Measurements from ENCODE around the gene KRT6A.
"Not testable (repeated sequence)": the region's sequence is repeated elsewhere in the genome, so short reads cannot be mapped to it uniquely, and the experiment has no call there.

Gene KRT6A

DNA sequence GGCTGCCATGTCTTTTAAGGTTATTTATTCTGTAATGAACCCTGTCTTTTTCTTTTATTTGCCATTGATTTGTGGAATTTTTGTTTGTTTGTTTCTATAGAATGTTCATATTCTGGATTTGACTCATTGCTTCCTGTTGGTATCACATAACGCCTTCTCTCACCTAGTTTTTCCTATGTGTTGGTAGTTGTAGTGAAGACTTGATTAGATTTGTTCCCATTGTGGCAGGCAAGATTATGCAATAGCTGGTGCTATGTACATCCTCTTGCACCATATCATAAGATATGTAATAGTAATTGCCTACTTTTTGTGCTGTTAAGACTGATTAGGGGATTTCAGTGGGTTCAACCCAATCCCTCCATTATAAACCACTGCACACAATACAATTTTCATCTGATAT lies 37.2 kb downstream of the KRT6A start:
- no peaks in the 10 kb centered on the region for H3K27me3 ChIP-seq (ENCODE audit: control insufficient read depth in 1 of 2, insufficient read depth in 2 of 2, low read length in 2 of 2)
- H3K4me3 ChIP-seq (ENCODE audit: low read length in 2 of 2): no peak overlapping the region
- H3K9me3 ChIP-seq (ENCODE audit: control insufficient read depth in 2 of 2, low read length in 2 of 2): no peaks in the 10 kb centered on the region
- no peak overlapping the region for H3K27ac ChIP-seq (ENCODE audit: low read length)
- no peaks in the 10 kb centered on the region for H3K4me1 ChIP-seq (ENCODE audit: control insufficient read depth, insufficient read depth, low read length)
- no peaks in the 10 kb centered on the region for H3K36me3 ChIP-seq (ENCODE audit: control insufficient read depth in 2 of 2, insufficient read depth in 2 of 2, low read length in 2 of 2)
- H3K9ac ChIP-seq (ENCODE audit: low read length in 2 of 2): no peak overlapping the region

DNA sequence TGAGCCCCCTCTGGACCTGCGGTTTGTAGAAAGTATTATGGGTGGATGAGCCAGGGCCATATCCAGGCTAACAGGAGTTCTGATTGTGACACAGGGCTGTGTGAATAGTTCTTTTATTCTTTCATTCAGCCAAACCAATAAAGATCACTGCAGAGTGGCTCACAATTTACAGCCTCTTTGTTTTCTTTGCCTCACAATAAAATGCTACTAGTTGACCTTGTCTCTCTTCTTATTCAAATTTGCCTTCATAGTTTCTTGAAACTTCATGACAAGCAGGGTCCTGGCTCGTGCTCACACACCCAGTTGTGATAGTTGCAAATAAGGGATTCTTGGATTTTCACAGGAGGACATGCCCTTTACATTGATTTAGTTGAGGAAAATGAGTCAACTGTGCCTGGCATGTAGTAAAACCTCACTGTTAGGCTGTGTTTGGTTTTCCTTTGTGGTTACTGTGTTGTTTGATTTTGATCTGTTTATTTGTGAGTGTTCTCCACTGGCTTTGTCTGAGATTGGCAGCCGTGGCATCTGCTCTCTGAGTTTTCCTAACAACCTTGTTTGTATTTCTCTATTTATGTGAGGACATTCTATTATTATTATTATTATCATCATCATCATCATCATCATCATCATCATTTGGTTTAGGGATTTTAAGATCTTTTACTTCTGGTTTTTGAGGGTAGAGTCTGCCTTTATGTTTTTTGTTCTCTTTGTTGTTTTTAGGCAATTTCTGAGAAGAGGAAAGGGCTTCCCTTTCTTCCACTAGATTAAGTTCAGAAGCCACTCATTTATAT lies 38.5 kb downstream of the KRT6A start:
- Histone ChIP-seq H3K36me3 (ENCODE audit: control insufficient read depth in 2 of 2, insufficient read depth in 2 of 2, low read length in 2 of 2) (no peaks in the 10 kb centered on the region), H3K4me1 (ENCODE audit: control insufficient read depth, insufficient read depth, low read length) (no peaks in the 10 kb centered on the region), H3K9ac (ENCODE audit: low read length in 2 of 2) (no peak overlapping the region), H3K27me3 (ENCODE audit: control insufficient read depth in 1 of 2, insufficient read depth in 2 of 2, low read length in 2 of 2) (no peaks in the 10 kb centered on the region), H3K27ac (ENCODE audit: low read length) (no peak overlapping the region), H3K4me3 (ENCODE audit: low read length in 2 of 2) (no peak overlapping the region), H3K9me3 (ENCODE audit: control insufficient read depth in 2 of 2, low read length in 2 of 2) (no peaks in the 10 kb centered on the region)

DNA sequence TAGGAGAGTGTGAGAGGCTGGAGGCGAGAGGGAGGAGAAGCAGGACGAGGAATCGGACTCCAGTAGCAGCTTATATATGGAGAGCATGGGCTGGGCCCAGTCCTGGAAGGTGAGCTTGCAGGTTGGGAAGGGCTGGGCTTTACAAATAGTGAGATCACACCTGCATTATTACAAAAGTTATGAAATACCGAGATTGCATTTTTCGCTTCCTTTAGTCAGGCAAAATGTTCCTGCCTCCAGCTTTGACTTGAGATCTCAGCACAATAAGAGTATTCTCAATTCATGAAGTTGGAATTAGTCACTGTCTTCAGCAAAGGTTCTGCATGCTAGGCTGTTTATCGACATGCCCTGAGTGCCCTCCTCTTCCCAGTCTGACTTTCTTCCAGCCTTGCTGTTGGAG lies 41.0 kb downstream of the KRT6A start, which contains the start of gene KRT6B:
TSS of gene KRT6B (minus strand) at position 46 of the 400 bp plus-strand sequence. CDS start 68 bp downstream, outside the sequence.
- Histone ChIP-seq H3K27ac (ENCODE audit: low read length) (no peak within 1 kb of the TSS), H3K4me3 (ENCODE audit: low read length in 2 of 2) (no peak within 1 kb of the TSS), H3K36me3 (ENCODE audit: control insufficient read depth in 2 of 2, insufficient read depth in 2 of 2, low read length in 2 of 2) (no peaks in the 10 kb centered on the region), H3K9ac (ENCODE audit: low read length in 2 of 2) (no peak within 1 kb of the TSS), H3K27me3 (ENCODE audit: control insufficient read depth in 1 of 2, insufficient read depth in 2 of 2, low read length in 2 of 2) (no peaks in the 10 kb centered on the region), H3K4me1 (ENCODE audit: control insufficient read depth, insufficient read depth, low read length) (no peaks in the 10 kb centered on the region), H3K9me3 (ENCODE audit: control insufficient read depth in 2 of 2, low read length in 2 of 2) (no peaks in the 10 kb centered on the region)

DNA sequence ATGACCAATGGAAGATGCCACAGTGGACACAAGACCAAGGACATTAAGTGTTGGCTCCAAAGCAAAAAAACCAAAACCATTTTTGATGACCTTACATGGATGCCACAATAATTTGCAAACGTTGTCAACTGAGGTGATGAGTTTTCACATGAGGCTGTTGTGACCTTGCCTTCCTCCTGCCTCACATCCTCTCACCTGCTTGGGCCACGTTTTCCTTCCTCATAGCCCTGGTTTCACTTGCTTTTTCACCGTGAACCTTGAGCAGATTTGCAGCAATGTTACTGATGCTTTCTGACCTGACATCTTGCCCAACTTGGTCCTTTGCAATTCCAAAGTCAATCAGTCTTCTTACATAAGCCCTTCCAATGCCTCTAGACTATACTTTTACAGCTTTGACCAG lies 44.8 kb downstream of the KRT6A start:
- no peak overlapping the region for H3K4me3 ChIP-seq (ENCODE audit: low read length in 2 of 2)
- H3K9me3 ChIP-seq (ENCODE audit: control insufficient read depth in 2 of 2, low read length in 2 of 2): no peaks in the 10 kb centered on the region
- H3K9ac ChIP-seq (ENCODE audit: low read length in 2 of 2): no peak overlapping the region
- no peak overlapping the region for H3K27ac ChIP-seq (ENCODE audit: low read length)
- H3K36me3 ChIP-seq (ENCODE audit: control insufficient read depth in 2 of 2, insufficient read depth in 2 of 2, low read length in 2 of 2): no peaks in the 10 kb centered on the region
- no peaks in the 10 kb centered on the region for H3K27me3 ChIP-seq (ENCODE audit: control insufficient read depth in 1 of 2, insufficient read depth in 2 of 2, low read length in 2 of 2)
- no peaks in the 10 kb centered on the region for H3K4me1 ChIP-seq (ENCODE audit: control insufficient read depth, insufficient read depth, low read length)

DNA sequence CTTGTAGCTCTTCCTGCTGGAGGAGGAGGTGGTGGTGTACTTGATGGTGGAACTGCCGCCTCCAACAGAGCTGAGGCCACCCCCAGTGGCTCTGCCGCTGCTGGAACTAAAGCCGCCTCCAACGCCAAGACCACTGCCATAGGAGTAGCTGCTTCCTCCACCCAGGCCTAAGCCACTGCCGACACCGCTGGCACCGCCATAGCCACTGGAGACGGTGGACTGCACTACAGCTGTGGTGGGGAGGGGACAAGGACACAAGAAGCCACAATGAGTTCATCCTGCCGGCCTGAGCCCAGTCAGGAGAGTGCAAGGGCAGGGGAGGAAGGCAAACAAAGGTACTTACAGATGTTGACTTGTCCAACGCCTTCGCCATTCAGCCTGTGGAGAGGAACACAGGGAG lies 45.9 kb downstream of the KRT6A start:
- H3K9ac ChIP-seq (ENCODE audit: low read length in 2 of 2); H3K27me3 ChIP-seq (ENCODE audit: control insufficient read depth in 1 of 2, insufficient read depth in 2 of 2, low read length in 2 of 2); H3K27ac ChIP-seq (ENCODE audit: low read length); H3K9me3 ChIP-seq (ENCODE audit: control insufficient read depth in 2 of 2, low read length in 2 of 2); H3K36me3 ChIP-seq (ENCODE audit: control insufficient read depth in 2 of 2, insufficient read depth in 2 of 2, low read length in 2 of 2); H3K4me1 ChIP-seq (ENCODE audit: control insufficient read depth, insufficient read depth, low read length); H3K4me3 ChIP-seq (ENCODE audit: low read length in 2 of 2): not testable (repeated sequence)

DNA sequence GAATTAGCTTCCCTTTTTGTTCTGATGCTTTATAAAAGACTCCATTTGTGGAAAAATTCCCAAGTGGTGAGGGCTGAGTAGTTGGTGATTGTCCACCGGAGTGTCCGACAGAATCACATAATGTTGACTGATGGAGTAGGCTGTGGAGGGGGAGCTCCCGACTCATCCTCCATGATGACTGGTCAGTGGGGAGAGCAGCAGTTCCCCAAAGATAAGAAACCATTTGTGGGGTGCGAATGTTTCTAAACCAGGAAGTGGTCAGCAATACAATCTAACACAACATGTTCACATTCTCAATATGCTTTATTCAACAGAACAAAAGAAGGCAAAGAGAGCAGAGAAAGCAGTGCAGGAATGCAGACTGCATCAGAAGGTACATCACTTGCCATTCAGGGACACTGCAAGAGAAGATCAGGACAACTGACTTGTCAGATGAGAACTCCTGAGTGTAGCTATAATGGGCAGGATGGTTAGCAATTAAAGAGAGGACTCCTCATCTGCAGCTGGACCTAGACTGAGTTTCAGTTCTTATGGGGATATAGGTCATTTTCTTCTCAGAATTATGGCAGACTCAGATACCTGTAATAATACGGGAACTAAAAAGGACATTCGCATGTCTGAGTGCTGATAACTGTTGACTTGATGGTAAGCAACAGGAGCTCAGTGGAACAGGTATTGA lies 46.6 kb downstream of the KRT6A start:
- Histone ChIP-seq H3K9me3 (ENCODE audit: control insufficient read depth in 2 of 2, low read length in 2 of 2) (no peaks in the 10 kb centered on the region), H3K9ac (ENCODE audit: low read length in 2 of 2) (no peak overlapping the region), H3K27ac (ENCODE audit: low read length) (no peak overlapping the region), H3K4me1 (ENCODE audit: control insufficient read depth, insufficient read depth, low read length) (no peaks in the 10 kb centered on the region), H3K36me3 (ENCODE audit: control insufficient read depth in 2 of 2, insufficient read depth in 2 of 2, low read length in 2 of 2) (no peaks in the 10 kb centered on the region), H3K27me3 (ENCODE audit: control insufficient read depth in 1 of 2, insufficient read depth in 2 of 2, low read length in 2 of 2) (no peaks in the 10 kb centered on the region), H3K4me3 (ENCODE audit: low read length in 2 of 2) (no peak overlapping the region)

DNA sequence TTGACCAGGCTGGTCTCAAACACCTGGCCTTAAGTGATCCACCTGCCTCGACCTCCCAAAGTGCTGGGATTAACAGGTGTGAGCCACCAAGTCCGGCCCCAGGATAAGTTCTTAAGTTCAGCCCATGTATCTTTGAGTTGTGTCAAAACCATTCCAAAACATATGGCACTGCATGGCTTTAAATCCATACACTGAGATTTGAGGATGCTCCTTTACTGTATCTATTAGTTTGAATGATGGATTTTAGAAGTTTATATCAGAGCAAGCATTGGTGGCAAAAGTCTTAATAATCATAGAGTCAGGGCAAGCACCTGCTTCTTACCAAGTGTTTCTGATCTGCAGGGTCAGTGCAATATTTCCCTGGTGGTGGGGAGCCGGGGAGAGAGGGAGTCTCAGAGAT lies 47.2 kb downstream of the KRT6A start:
- no peak overlapping the region for H3K9ac ChIP-seq (ENCODE audit: low read length in 2 of 2)
- H3K27me3 ChIP-seq (ENCODE audit: control insufficient read depth in 1 of 2, insufficient read depth in 2 of 2, low read length in 2 of 2): no peaks in the 10 kb centered on the region
- no peak overlapping the region for H3K27ac ChIP-seq (ENCODE audit: low read length)
- H3K9me3 ChIP-seq (ENCODE audit: control insufficient read depth in 2 of 2, low read length in 2 of 2): no peaks in the 10 kb centered on the region
- H3K36me3 ChIP-seq (ENCODE audit: control insufficient read depth in 2 of 2, insufficient read depth in 2 of 2, low read length in 2 of 2): no peaks in the 10 kb centered on the region
- H3K4me3 ChIP-seq (ENCODE audit: low read length in 2 of 2): no peak overlapping the region
- no peaks in the 10 kb centered on the region for H3K4me1 ChIP-seq (ENCODE audit: control insufficient read depth, insufficient read depth, low read length)

DNA sequence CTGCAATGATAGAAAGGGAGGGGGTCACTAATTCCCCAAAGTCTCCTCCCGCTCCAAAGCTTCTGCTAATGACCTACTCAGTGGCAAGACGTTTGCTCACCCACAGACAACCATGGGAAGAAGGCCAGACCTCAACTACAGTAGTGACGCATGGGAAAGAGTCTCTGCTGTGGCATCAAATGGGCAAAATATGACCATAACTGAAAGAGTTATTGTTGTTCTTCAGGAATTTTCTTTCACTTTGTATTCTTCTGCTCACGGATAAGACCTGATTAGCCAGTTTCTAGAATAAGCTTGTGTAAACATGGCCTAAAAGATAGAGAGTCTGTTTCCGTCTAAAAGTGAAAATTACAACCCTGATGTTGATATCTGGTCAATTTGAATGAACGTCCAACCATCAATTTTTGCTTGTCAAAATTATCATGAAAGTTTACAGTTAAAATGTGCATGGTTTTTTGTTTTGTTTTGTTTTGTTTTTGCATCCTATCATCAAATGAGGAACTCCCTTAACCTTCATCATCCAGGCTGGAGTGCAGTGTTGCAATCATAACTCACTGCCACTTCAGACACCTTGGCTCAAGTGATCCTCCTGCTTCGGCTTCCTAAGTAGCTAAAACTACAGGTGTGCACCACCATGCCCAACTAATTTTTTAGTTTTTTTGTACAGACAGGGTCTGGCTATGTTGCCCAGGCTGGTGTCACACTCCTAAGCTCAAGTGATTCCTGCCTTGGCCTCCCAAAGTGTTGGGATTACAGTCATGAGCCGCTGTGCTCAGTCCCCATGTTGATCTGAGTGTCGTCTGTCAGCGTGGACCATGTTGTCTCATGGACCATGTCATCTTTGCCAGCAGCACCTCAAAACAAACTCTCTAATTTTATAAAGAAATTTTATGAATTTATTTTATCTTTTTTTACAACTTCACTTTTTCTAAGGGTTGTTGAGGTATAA lies 48.1 kb downstream of the KRT6A start:
- Histone ChIP-seq H3K9ac (ENCODE audit: low read length in 2 of 2) (no peak overlapping the region), H3K36me3 (ENCODE audit: control insufficient read depth in 2 of 2, insufficient read depth in 2 of 2, low read length in 2 of 2) (no peaks in the 10 kb centered on the region), H3K4me3 (ENCODE audit: low read length in 2 of 2) (no peak overlapping the region), H3K27ac (ENCODE audit: low read length) (no peak overlapping the region), H3K27me3 (ENCODE audit: control insufficient read depth in 1 of 2, insufficient read depth in 2 of 2, low read length in 2 of 2) (no peaks in the 10 kb centered on the region), H3K4me1 (ENCODE audit: control insufficient read depth, insufficient read depth, low read length) (no peaks in the 10 kb centered on the region), H3K9me3 (ENCODE audit: control insufficient read depth in 2 of 2, low read length in 2 of 2) (no peaks in the 10 kb centered on the region)

DNA sequence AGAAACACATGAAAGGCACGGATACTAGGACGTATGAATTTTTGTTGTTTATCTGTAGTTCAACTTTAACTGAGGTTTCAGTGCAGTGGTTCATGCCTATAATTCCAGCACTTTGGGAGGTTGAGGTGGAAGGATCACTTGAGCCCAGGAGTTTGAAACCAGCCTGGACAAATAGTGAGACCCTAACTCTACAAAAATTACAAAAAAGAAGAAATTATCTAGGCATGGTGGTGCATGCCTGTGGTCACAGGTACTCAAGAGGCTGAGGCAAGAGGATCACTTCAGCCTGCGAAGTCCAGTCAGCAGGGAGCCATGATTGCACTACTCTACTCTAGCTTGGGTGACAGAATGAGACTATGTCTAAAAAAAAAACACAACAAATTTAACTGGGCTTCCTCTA lies 49.1 kb downstream of the KRT6A start:
- no peaks in the 10 kb centered on the region for H3K36me3 ChIP-seq (ENCODE audit: control insufficient read depth in 2 of 2, insufficient read depth in 2 of 2, low read length in 2 of 2)

DNA sequence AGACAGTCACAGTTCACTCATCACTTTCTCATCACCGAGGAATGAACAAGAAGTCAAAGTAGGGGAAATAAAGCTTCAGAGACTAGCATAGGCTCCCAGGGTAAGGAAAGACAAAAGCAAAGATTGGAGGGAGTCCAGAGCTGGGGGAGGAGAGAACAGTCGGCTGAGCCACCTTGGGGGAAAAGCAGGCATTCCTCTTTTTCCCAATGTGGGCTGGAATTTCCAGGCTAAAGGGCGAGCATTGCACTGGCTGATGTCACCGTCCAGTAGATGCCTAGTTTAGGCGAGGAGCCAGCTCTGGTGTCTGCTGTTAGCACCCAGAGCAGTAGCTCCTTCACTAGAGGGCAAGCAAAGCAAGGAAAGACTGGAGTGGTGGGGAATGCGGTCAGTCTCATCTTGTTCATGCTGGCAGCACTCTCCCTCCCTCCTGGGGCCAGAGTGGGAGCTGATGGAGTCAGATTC lies 50.4 kb downstream of the KRT6A start:
- Histone ChIP-seq H3K27ac (ENCODE audit: low read length) (no peak overlapping the region), H3K9me3 (ENCODE audit: control insufficient read depth in 2 of 2, low read length in 2 of 2) (no peaks in the 10 kb centered on the region), H3K36me3 (ENCODE audit: control insufficient read depth in 2 of 2, insufficient read depth in 2 of 2, low read length in 2 of 2) (no peaks in the 10 kb centered on the region)

More for the DNA sequence above, 49.1 kb downstream of the KRT6A start:
- H3K4me3 ChIP-seq (ENCODE audit: low read length in 2 of 2): no peak overlapping the region
- H3K9me3 ChIP-seq (ENCODE audit: control insufficient read depth in 2 of 2, low read length in 2 of 2): no peaks in the 10 kb centered on the region
- H3K27ac ChIP-seq (ENCODE audit: low read length): no peak overlapping the region
- H3K9ac ChIP-seq (ENCODE audit: low read length in 2 of 2): no peak overlapping the region
- H3K4me1 ChIP-seq (ENCODE audit: control insufficient read depth, insufficient read depth, low read length): no peaks in the 10 kb centered on the region
- no peaks in the 10 kb centered on the region for H3K27me3 ChIP-seq (ENCODE audit: control insufficient read depth in 1 of 2, insufficient read depth in 2 of 2, low read length in 2 of 2)

More for the DNA sequence above, 50.4 kb downstream of the KRT6A start:
- Histone ChIP-seq H3K27me3 (ENCODE audit: control insufficient read depth in 1 of 2, insufficient read depth in 2 of 2, low read length in 2 of 2) (no peaks in the 10 kb centered on the region), H3K4me1 (ENCODE audit: control insufficient read depth, insufficient read depth, low read length) (no peaks in the 10 kb centered on the region), H3K9ac (ENCODE audit: low read length in 2 of 2) (no peak overlapping the region), H3K4me3 (ENCODE audit: low read length in 2 of 2) (no peak overlapping the region)
